RWPE2 (cell line): ENCODE results near the gene BUB3.

Experiments used
- ATAC-seq: fragments of 200-7000 bp; cut with Tn5 transposase; 3 replicates; pipeline ENCODE4 v1.9.1; 2021; ENCODE audit warnings: low read depth
- DNase-seq: peaks from one replicate; pipeline ENCODE4 v3.0.0-alpha.2; 2020; ENCODE audit warnings: low spot score
- H3K27ac ChIP-seq: fragments of 450-650 bp; 2 replicates; pipeline ENCODE4 v1.5.1; 2017; ENCODE audit warnings: mild to moderate bottlenecking; ENCODE audit not compliant: poor library complexity, severe bottlenecking
- H3K27me3 ChIP-seq: fragments of 250-450 bp; sonication (Bioruptor Pico); 2 replicates; pipeline ENCODE4 v1.5.1; 2021; ENCODE audit warnings: mild to moderate bottlenecking, moderate library complexity; ENCODE audit not compliant: insufficient read depth, poor library complexity, severe bottlenecking
- H3K36me3 ChIP-seq: fragments of 250-450 bp; sonication (Bioruptor Pico); 2 replicates; pipeline ENCODE4 v1.5.1; 2020; ENCODE audit warnings: low read depth, mild to moderate bottlenecking, moderate library complexity
- H3K4me1 ChIP-seq: fragments of 250-450 bp; sonication (Bioruptor Pico); 2 replicates; pipeline ENCODE4 v1.5.1; 2021; ENCODE audit warnings: mild to moderate bottlenecking, moderate library complexity; ENCODE audit not compliant: insufficient read depth, poor library complexity, severe bottlenecking
- H3K4me3 ChIP-seq: fragments of 250-450 bp; sonication (Bioruptor Pico); 2 replicates; pipeline ENCODE4 v1.5.1; 2021; ENCODE audit warnings: mild to moderate bottlenecking, moderate library complexity; ENCODE audit not compliant: severe bottlenecking
- H3K9me3 ChIP-seq: fragments of 250-450 bp; sonication (Bioruptor Pico); 2 replicates; pipeline ENCODE4 v1.5.1; 2021; ENCODE audit warnings: mild to moderate bottlenecking, moderate library complexity; ENCODE audit not compliant: severe bottlenecking
- TF ChIP-seq, protein P1 (sequence below): fragments of 450-650 bp; IDR thresholded peaks from one replicate; pipeline ENCODE4 v1.5.1; 2017; ENCODE audit warnings: mild to moderate bottlenecking, moderate library complexity; ENCODE audit not compliant: poor library complexity, severe bottlenecking

BUB3 gene

DNA sequence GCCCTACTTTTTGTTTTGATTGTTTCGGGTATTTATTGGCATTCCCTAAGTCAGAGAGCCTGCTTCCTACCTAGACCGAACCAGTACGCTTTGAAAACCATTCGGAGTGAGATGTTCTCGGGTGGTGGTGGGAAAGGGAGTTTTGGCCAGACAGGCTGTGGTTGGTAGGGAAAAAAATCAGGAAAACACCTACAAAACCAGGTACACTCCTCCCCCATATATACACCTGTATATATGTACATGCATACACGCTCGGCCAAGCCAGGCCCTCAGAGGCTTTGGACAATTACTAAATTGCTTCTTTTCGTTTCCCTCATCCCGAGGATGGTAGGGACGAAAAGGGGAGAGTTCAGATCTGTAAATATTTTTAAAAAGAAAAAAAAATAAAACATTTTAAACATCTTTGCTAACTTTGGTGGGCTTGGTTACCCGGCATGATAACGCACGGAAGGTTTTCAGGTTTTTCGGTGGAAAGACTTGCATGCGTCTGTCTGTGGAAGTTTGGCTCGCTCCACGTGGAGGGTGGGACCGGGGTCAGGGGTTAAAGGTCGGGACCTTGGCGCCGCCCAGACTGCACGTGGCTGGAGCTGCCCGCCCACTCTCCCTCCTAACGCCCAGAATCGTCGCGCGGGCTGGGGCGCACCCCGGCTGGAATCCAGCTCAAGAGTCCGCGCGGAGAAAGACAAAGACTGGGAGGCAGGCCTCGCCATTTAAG lies 3.8 kb upstream of the BUB3 start:
- H3K27ac ChIP-seq = no peak overlapping the region
- peaks cover 73% of the 10 kb centered on the region for H3K27me3 ChIP-seq
- no peaks in the 10 kb centered on the region for H3K4me1 ChIP-seq
- H3K9me3 ChIP-seq = no peaks in the 10 kb centered on the region
- TF ChIP-seq, protein P1, sequence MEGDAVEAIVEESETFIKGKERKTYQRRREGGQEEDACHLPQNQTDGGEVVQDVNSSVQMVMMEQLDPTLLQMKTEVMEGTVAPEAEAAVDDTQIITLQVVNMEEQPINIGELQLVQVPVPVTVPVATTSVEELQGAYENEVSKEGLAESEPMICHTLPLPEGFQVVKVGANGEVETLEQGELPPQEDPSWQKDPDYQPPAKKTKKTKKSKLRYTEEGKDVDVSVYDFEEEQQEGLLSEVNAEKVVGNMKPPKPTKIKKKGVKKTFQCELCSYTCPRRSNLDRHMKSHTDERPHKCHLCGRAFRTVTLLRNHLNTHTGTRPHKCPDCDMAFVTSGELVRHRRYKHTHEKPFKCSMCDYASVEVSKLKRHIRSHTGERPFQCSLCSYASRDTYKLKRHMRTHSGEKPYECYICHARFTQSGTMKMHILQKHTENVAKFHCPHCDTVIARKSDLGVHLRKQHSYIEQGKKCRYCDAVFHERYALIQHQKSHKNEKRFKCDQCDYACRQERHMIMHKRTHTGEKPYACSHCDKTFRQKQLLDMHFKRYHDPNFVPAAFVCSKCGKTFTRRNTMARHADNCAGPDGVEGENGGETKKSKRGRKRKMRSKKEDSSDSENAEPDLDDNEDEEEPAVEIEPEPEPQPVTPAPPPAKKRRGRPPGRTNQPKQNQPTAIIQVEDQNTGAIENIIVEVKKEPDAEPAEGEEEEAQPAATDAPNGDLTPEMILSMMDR = no peak
- DNase-seq (no peak), ATAC-seq (no peak)
- H3K4me3 ChIP-seq = no peak overlapping the region
- H3K36me3 ChIP-seq = peaks cover 6% of the 10 kb centered on the region

DNA sequence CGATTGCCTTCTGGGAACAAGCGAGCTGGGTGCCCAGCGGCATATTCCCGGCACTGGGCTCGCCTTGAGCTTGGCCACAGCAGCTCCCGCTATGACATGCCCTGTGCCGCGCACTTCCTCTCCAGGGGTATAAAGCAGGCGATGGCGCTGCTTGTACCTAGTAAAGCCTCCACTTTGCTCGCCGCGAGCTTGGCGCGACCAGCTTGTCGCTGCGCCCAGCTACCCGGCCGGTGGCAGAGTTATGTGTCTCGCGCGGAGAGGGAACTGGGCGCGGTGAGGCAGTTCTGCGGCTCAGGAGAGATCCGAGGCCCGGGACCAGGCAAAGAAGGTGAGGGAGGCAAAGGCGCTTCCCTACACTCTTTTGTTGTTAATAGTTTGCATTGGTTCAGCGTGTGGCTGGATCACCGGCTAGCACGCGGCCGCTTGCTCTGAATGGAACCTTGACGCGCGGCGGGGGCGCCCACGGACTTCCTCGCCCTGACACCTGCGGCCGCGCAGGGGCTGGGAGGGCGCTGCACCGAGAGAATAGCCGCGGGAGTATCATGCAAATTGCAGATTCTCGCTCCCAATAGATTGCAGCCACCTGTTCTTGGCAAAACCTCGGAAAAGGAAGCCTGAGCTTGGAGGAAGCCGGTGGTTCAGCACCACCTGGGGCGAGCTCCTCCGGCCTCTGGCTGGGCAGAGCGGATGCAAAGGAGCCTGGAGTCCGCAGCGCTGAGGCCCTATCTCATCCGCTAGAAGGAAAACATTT lies 3.0 kb upstream of the BUB3 start:
- peaks cover 7% of the 10 kb centered on the region for H3K4me1 ChIP-seq
- DNase-seq (no peak), ATAC-seq (no peak)
- TF ChIP-seq, protein P1 = no peak
- H3K27ac ChIP-seq = no peak overlapping the region
- H3K36me3 ChIP-seq = peaks cover 14% of the 10 kb centered on the region
- H3K4me3 ChIP-seq = peak overlapping the region; percentile 5
- peaks cover 65% of the 10 kb centered on the region for H3K27me3 ChIP-seq
- H3K9me3 ChIP-seq = no peaks in the 10 kb centered on the region

DNA sequence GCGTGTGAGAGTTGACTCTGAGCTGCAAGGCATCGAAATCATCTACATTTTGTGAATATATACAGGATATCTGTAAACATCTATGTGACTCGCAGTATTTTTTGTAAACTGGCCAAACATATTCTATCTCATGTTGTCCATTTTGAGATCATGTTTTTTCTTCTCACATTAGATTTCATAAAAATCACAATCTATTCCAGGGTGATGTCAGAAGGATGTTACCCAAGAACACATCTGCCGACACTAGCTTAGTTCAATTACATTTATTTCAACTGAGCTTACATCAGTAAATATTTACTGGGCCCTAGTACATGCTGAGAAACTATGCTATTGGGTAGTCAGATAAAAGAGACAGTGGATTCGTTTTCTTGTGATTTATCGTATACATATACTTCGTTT lies 2.5 kb upstream of the BUB3 start:
- Histone ChIP-seq H3K27me3 (peaks cover 60% of the 10 kb centered on the region), H3K4me1 (peaks cover 12% of the 10 kb centered on the region), H3K4me3 (no peak overlapping the region), H3K27ac (no peak overlapping the region), H3K36me3 (peaks cover 19% of the 10 kb centered on the region), H3K9me3 (no peaks in the 10 kb centered on the region)
- DNase-seq (no peak), ATAC-seq (no peak)
- TF ChIP-seq, protein P1 = no peak

DNA sequence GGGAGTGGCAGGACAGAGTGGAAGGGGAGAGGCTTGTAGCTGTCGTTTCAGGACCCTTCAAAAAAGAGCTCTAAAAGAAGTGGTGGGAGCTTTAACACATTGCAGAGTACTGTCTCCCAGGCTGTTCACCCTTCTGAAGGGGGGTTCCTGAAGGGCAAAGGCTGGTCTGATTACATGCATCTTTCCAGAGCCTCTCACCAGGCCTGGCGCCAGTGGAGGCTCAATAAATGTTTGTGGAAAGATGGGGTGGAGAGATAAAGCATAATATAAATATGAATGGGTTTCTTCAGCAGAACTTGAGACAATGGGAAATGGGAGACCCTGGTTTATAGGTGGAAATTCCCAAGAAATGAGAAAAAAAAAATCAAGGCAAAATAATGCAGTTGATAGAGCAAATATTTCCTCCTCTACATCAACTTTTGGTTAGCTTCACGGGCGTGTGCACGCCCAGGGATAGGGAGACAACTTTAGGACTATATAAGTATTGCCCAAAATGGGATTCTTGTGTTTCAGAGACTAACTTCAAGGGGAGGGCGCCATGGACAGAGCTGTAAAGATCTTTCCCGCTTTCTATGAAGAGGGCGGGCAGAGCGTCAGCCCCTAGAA lies 613 bp upstream of the BUB3 start:
- Histone ChIP-seq H3K27me3 (peaks cover 41% of the 10 kb centered on the region), H3K27ac (no peak overlapping the region), H3K36me3 (peaks cover 38% of the 10 kb centered on the region), H3K9me3 (no peaks in the 10 kb centered on the region), H3K4me1 (peaks cover 29% of the 10 kb centered on the region), H3K4me3 (no peak overlapping the region)
- TF ChIP-seq, protein P1 = no peak
- DNase-seq (no peak), ATAC-seq (no peak)
